Neuronal stem cell (in vitro differentiated cells): ENCODE measurements around the gene CACTIN.

ENCODE experiments used
- DNase-seq: peaks from one replicate; pipeline ENCODE4 v3.0.0-alpha.2; 2013; ENCODE audit warnings: low spot score
- H2AFZ ChIP-seq: one replicate; pipeline ENCODE4 v1.6.1; 2013; ENCODE audit warnings: mild to moderate bottlenecking, low read length, inconsistent platforms
- H2AK5ac ChIP-seq: 2 replicates; pipeline ENCODE4 v1.6.1; 2013; ENCODE audit warnings: low read depth, mild to moderate bottlenecking, inconsistent platforms, low read length, moderate library complexity, mixed read lengths
- H2BK120ac ChIP-seq: 2 replicates; pipeline ENCODE4 v1.6.1; 2013; ENCODE audit warnings: low read depth, mild to moderate bottlenecking, inconsistent platforms, low read length, moderate library complexity, mixed read lengths
- H2BK12ac ChIP-seq: one replicate; pipeline ENCODE4 v1.6.1; 2013; ENCODE audit warnings: low read length, inconsistent platforms
- H2BK15ac ChIP-seq: 2 replicates; pipeline ENCODE4 v1.6.1; 2013; ENCODE audit warnings: mild to moderate bottlenecking, low read length, inconsistent platforms, mixed read lengths
- H2BK5ac ChIP-seq: one replicate; pipeline ENCODE4 v1.6.1; 2013; ENCODE audit warnings: inconsistent platforms, mild to moderate bottlenecking, low read length, moderate library complexity
- H3K14ac ChIP-seq: one replicate; pipeline ENCODE4 v1.6.1; 2013; ENCODE audit warnings: low read length, inconsistent platforms
- H3K18ac ChIP-seq: 2 replicates; pipeline ENCODE4 v1.6.1; 2013; ENCODE audit warnings: low read length, inconsistent platforms
- H3K23ac ChIP-seq: 2 replicates; pipeline ENCODE4 v1.6.1; 2013; ENCODE audit warnings: low read depth, mild to moderate bottlenecking, mixed read lengths, low read length, inconsistent platforms; ENCODE audit not compliant: poor library complexity
- H3K27ac ChIP-seq: replicated peaks from 3 replicates; pipeline ENCODE4 v1.5.1; 2013; ENCODE audit warnings: low read length, inconsistent platforms
- H3K27me3 ChIP-seq, 3 experiments: 2 replicates each; pipeline ENCODE4 v1.6.1; 2013; ENCODE audit warnings: low read length in 3 of 3, mild to moderate bottlenecking in 2 of 3, inconsistent platforms in 1 of 3, low read depth in 1 of 3, mixed read lengths in 1 of 3, moderate library complexity in 1 of 3; ENCODE audit not compliant: control insufficient read depth in 3 of 3, insufficient read depth in 3 of 3
- H3K36me3 ChIP-seq, 2 donors: replicated peaks in 1 of 2; 2 replicates each; pipeline ENCODE4 v1.6.1; 2013; ENCODE audit warnings: low read length in 2 of 2; ENCODE audit not compliant: control insufficient read depth in 2 of 2, insufficient read depth in 2 of 2
- H3K4ac ChIP-seq: 2 replicates; pipeline ENCODE4 v1.6.1; 2013; ENCODE audit warnings: inconsistent platforms, mild to moderate bottlenecking, low read length, moderate library complexity
- H3K4me1 ChIP-seq, 2 donors: 1 replicate in 1 of 2; 2 replicates in 1 of 2; pipeline ENCODE4 v1.6.1; 2013; ENCODE audit warnings: low read length in 2 of 2, low read depth in 1 of 2; ENCODE audit not compliant: control insufficient read depth in 2 of 2, insufficient read depth in 1 of 2
- H3K4me2 ChIP-seq: one replicate; pipeline ENCODE4 v1.6.1; 2013; ENCODE audit warnings: mild to moderate bottlenecking, low read length, inconsistent platforms; ENCODE audit not compliant: insufficient read depth, poor library complexity, severe bottlenecking
- H3K4me3 ChIP-seq, 2 donors: 2 replicates each; pipeline ENCODE4 v1.5.1; 2013; ENCODE audit warnings: low read length in 2 of 2, mild to moderate bottlenecking in 2 of 2, inconsistent platforms in 1 of 2, moderate library complexity in 1 of 2
- H3K79me1 ChIP-seq: one replicate; pipeline ENCODE4 v1.6.1; 2013; ENCODE audit warnings: low read depth, mild to moderate bottlenecking, inconsistent platforms, low read length, moderate library complexity
- H3K9ac ChIP-seq: one replicate; pipeline ENCODE4 v1.6.1; 2013; ENCODE audit warnings: mild to moderate bottlenecking, low read depth, low read length, inconsistent platforms; ENCODE audit not compliant: poor library complexity
- H3K9me3 ChIP-seq, 2 donors: replicated peaks in 1 of 2; 2 replicates each; pipeline versions ENCODE3 to v1.6.1; 2013; ENCODE audit warnings: low read length in 2 of 2, mild to moderate bottlenecking in 2 of 2, inconsistent platforms in 1 of 2, low read depth in 1 of 2, mixed read lengths in 1 of 2, moderate library complexity in 1 of 2; ENCODE audit not compliant: control insufficient read depth in 2 of 2, insufficient read depth in 1 of 2
- H4K8ac ChIP-seq: one replicate; pipeline ENCODE4 v1.6.1; 2013; ENCODE audit warnings: low read depth, mild to moderate bottlenecking, inconsistent platforms, low read length, moderate library complexity
- H4K91ac ChIP-seq: one replicate; pipeline ENCODE4 v1.6.1; 2013; ENCODE audit warnings: low read length, low read depth, mild to moderate bottlenecking, inconsistent platforms; ENCODE audit not compliant: poor library complexity
- WGBS, 2 donors: extraction: QIAGEN DNeasy Blood & Tissue Kit; methylation state at CpG; one replicate each; pipeline ENCODE4 v1.1.7; 2013; ENCODE audit warnings: missing lambda C conversion rate in 2 of 2, mixed read lengths in 1 of 2; ENCODE audit not compliant: insufficient read length in 2 of 2, insufficient replicate concordance in 1 of 2; ENCODE audit errors: extremely low coverage in 2 of 2; 5-methylcytosine and 5-hydroxymethylcytosine counted together

Gene CACTIN

DNA sequence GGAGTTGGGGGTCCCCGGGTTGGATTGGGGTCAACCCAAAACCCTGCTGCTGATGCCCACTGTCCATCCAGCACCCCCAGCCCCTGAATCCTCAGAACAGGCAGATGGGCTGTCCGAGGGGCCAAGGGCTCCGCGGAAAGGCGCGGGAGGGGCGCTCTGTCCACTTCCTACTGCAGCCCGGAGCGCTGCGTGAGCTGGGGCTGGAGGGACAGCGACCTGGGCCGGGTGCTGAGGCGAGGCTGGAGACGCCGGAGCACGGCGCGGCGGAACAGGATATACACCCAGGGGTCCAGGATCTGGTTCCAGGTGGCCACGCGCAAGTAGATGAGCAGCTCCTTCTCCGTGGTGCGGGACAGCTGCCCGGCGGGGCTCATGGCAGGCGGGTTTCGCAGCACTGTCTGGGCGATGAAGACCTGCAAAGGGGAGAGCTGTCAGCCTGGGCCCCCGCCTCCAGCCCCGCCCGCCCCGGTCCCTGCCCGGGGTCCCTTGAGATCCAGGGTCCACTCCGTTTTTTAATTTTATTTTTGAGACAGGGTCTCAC is 31.0 kb downstream of the CACTIN start:
- Histone ChIP-seq H3K27ac (no peak overlapping the region), H3K9ac (no peak overlapping the region), H3K14ac (no peak overlapping the region), H2AK5ac (peak overlapping the region; percentile 75), H3K79me1 (no peaks in the 10 kb centered on the region), H3K23ac (no peak overlapping the region), H3K9me3 (peaks cover 0 to 2% of the 10 kb centered on the region in 2 donors), H2AFZ (peak overlapping the region; percentile 40), H2BK12ac (no peak overlapping the region), H4K91ac (no peak overlapping the region), H3K4ac (no peak overlapping the region), H2BK120ac (no peak overlapping the region), H3K4me1 (no peaks in the 10 kb centered on the region), H3K36me3 (no peaks in the 10 kb centered on the region), H3K4me3 (no peak overlapping the region), H4K8ac (no peak overlapping the region), H2BK5ac (no peak overlapping the region), H3K4me2 (no peak overlapping the region), H3K18ac (peak overlapping the region; percentile 48), H3K27me3 (no peaks in the 10 kb centered on the region), H2BK15ac (peak overlapping the region; percentile 58)
- WGBS, 2 donors: no CpG with 5 or more reads among the region's 34 CpGs
- DNase-seq: no peak

DNA sequence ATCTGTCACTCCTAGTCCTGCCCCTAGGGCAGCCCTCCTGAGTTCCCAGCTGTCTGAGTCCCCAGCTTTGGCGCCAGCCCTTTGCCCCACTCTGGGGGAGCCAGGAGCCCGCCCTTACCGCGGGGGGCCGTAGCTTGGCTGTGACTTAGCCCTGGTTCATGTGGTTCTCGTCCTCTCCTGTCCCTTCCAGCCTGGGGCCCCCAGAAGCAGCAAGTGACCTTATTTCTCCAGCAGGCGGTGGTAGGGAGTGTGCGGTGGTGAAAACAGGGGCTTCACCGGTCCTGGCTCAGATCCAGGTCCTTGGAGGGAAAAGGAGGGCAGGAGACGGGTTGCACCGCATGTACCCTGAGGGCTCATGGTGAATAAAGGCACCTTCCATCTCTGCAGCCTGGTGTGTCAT is 33.4 kb downstream of the CACTIN start:
- H3K4me3 ChIP-seq: no peak overlapping the region
- H2BK120ac ChIP-seq: no peak overlapping the region
- H2BK15ac ChIP-seq: no peak overlapping the region
- no peaks in the 10 kb centered on the region for H3K27me3 ChIP-seq
- H3K14ac ChIP-seq: no peak overlapping the region
- no peak overlapping the region for H3K4ac ChIP-seq
- H3K79me1 ChIP-seq: no peaks in the 10 kb centered on the region
- H3K23ac ChIP-seq: no peak overlapping the region
- H2AK5ac ChIP-seq: peak overlapping the region; percentile 49
- H3K27ac ChIP-seq: no peak overlapping the region
- H4K91ac ChIP-seq: no peak overlapping the region
- H3K9ac ChIP-seq: no peak overlapping the region
- DNase-seq: no peak
- H4K8ac ChIP-seq: no peak overlapping the region
- no peaks in the 10 kb centered on the region for H3K36me3 ChIP-seq
- H3K4me2 ChIP-seq: no peak overlapping the region
- peak overlapping the region; percentile 33 for H3K18ac ChIP-seq
- no peaks in the 10 kb centered on the region for H3K4me1 ChIP-seq
- no peak overlapping the region for H2BK5ac ChIP-seq
- H2BK12ac ChIP-seq: no peak overlapping the region
- no peak overlapping the region for H2AFZ ChIP-seq
- H3K9me3 ChIP-seq: peaks cover 0 to 2% of the 10 kb centered on the region in 2 donors
- no CpG with 5 or more reads among the region's 11 CpGs for WGBS, 2 donors

DNA sequence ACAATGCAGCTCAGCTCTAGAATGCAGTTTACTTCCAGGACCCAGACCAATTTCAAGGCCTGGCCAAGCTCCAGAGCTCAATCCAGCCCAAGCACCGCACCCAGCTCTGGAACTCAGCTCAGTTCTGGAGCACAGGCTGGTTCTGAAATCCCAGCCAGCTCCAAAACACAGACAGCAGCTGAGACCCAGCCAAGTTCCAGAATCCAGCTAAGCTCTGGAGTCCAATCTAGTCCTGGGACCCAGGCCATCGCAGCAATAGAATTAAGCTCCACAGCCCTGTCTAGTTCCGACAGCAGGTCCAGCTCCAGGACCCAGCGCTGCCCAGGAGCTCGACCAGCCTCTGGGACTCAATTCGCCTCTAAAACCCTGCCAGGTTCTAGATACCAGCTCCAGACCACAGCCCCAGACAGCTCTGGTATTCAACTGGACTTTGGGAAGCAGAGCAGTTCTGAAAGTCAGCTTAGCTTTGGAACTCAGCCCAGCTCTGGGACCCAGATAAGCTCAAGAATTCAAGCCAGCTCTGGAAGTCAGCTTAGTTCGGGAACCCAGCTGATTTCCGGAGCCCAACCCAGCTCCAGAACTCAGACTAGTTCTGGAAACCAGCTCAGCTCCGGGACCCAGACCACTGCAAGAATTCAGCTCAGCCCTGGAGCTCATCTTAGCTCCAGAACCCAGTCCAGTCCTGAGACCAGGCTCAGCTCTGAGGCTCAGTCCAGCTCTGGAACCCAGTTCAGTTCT is 34.5 kb downstream of the CACTIN start:
- Histone ChIP-seq H2AFZ (no peak overlapping the region), H3K4me2 (no peak overlapping the region), H2BK120ac (no peak overlapping the region), H2AK5ac (no peak overlapping the region), H3K9ac (no peak overlapping the region), H3K4ac (no peak overlapping the region), H3K9me3 (no peaks in the 10 kb centered on the region), H3K27ac (no peak overlapping the region), H3K4me1 (no peaks in the 10 kb centered on the region), H3K14ac (no peak overlapping the region), H3K27me3 (no peaks in the 10 kb centered on the region), H2BK5ac (no peak overlapping the region), H3K4me3 (no peak overlapping the region), H3K18ac (no peak overlapping the region), H3K79me1 (no peaks in the 10 kb centered on the region), H4K91ac (no peak overlapping the region), H2BK15ac (no peak overlapping the region), H3K23ac (no peak overlapping the region), H4K8ac (no peak overlapping the region), H2BK12ac (no peak overlapping the region), H3K36me3 (no peaks in the 10 kb centered on the region)
- no CpG with 5 or more reads among the region's 9 CpGs for WGBS, 2 donors
- no peak for DNase-seq

DNA sequence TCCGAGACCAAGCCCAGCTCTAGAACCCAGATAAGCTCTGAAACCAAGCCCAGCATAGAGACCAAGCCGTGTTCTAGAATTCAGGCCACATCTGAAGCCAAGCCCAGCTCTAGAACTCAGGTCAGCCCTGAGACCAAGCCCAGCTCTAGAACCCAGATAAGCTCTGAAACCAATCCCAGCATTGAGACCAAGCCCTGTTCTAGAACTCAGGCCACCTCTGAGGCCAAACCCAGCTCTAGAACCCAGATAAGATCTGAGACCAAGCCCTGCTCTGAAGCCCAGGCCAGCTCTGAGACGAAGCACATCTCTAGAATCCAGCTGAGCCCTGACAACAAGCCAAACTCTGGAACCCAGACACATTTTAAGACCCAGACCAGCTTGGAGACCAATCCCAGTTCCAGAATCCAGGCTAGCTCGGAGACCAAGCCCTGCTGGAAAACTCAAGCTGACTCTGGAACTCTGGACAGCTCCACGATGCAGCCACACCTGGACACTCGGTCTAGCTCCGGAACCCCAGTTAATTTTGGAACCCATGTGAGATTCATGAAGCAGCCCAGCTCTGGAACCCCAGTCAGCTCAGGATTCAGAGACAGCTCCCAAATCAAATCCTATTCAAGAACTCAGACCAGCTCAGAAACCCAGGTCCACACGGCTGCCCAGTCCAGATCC is 35.5 kb downstream of the CACTIN start:
- Histone ChIP-seq H2BK120ac (no peak overlapping the region), H3K9ac (no peak overlapping the region)
- WGBS, 2 donors: no CpG with 5 or more reads among the region's 8 CpGs

More for the DNA sequence above, 35.5 kb downstream of the CACTIN start:
- H3K79me1 ChIP-seq: no peaks in the 10 kb centered on the region
- no peak overlapping the region for H3K4me2 ChIP-seq
- no peak overlapping the region for H3K23ac ChIP-seq
- H2AFZ ChIP-seq: no peak overlapping the region
- H3K9me3 ChIP-seq: no peaks in the 10 kb centered on the region
- H2BK12ac ChIP-seq: no peak overlapping the region
- no peaks in the 10 kb centered on the region for H3K36me3 ChIP-seq
- H3K4me1 ChIP-seq: no peaks in the 10 kb centered on the region
- no peak overlapping the region for H2AK5ac ChIP-seq
- H3K18ac ChIP-seq: no peak overlapping the region
- H3K4ac ChIP-seq: no peak overlapping the region
- H2BK5ac ChIP-seq: no peak overlapping the region
- no peak for DNase-seq
- no peak overlapping the region for H3K14ac ChIP-seq
- H2BK15ac ChIP-seq: no peak overlapping the region
- no peak overlapping the region for H3K27ac ChIP-seq
- no peak overlapping the region for H3K4me3 ChIP-seq
- peaks cover 3 to 9% (median 6%) of the 10 kb centered on the region in 3 experiments for H3K27me3 ChIP-seq
- H4K91ac ChIP-seq: no peak overlapping the region
- H4K8ac ChIP-seq: no peak overlapping the region
